ENCODE results near the gene UBE2G2.

Gene UBE2G2

DNA sequence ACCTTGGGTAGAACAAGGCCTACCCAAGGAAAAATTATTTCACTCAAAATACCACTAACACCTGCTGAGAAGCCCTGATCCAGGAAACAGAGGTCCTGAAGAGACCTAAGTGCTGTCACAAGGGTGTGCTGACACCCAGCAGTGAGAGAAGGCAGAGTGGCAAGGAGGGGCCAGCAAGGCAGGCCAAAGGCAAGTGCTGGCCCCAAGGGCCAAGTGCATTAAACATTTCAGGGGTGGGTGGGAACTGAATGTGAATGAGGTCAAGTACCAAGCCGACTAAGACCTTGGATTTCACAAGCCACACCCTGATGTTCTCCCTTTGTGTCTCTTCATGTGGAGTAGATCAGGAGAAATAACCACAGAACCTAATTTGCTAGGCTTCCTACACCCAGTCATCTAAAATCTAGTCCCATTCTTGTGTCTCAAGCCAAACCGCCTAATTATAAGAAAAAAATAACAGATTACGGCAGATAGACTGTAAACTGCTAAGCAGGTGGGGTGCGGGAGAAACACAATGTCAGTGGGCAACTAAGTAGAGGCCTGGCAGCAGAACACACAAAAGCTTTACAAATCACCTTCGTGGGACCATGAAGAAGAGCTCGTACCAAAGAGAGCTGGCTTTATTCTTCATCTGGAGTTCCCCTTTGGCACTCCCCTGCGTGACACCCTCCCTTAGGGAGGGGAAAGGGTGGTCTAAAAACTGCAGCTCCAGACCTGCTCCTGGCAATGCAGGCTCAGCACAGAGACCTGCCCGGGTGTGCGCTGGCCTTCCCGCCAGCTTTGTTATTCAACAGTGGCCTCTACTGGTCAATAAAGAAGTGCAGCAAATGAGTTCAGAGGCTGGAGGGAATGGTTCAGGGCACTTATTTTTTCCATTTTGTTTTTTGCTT, 8.7 kb downstream of the UBE2G2 start:
- no peaks in the 10 kb centered on the region for H3K9me3 ChIP-seq (ENCODE audit: control insufficient read depth, insufficient read depth, low read length)
- H3K4me1 ChIP-seq (ENCODE audit: control insufficient read depth, insufficient read depth, low read length): peaks cover 3% of the 10 kb centered on the region
- H3K9ac ChIP-seq (ENCODE audit: low read depth, low read length): no peak overlapping the region
- H3K27me3 ChIP-seq (ENCODE audit: control insufficient read depth, insufficient read depth, low read length): no peaks in the 10 kb centered on the region
- no peak overlapping the region for H3K4me3 ChIP-seq (ENCODE audit: low read depth, low read length)
- H3K36me3 ChIP-seq (ENCODE audit: control insufficient read depth, insufficient read depth, low read length): peaks cover 5% of the 10 kb centered on the region

DNA sequence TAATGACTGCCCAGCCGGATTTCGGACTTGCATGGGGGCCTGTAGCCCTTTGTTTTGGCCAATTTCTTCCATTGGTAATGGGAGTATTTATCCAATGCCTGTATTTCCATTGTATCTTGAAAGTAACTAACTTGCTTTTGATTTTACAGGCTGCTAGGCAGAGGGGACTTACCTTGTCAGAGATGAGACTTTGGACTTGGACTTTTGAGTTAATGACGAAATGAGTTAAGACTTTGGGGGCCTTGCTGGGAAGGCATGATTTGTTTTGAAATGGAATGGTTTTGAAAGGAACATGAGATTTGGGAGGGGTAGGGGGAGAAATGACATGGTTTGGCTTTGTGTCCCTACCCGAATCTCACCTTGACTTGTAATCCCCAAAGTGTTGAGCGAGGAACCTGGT, 9.6 kb downstream of the UBE2G2 start:
- peaks cover 5% of the 10 kb centered on the region for H3K36me3 ChIP-seq (ENCODE audit: control insufficient read depth, insufficient read depth, low read length)

DNA sequence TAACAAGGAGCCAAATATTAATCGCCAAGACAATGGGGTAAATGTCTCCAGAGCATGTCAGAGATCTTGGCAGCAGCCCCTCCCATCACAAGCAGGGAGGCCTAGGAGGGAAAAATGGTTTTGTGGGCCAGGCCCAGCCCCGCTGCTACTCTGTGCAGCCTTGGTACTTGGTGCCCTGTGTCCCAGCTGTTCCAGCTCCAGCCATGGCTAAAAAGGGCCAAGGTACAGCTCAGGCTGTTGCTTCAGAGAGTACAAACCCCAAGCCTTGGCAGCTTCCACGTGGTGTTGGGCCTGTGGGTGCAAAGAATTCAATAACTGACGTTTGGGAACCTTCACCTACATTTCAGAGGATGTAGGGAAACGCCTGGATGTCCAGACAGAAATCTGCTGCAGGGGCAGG, 10.4 kb downstream of the UBE2G2 start:
- Histone ChIP-seq H3K9me3 (ENCODE audit: control insufficient read depth, insufficient read depth, low read length) (no peaks in the 10 kb centered on the region), H3K36me3 (ENCODE audit: control insufficient read depth, insufficient read depth, low read length) (peaks cover 5% of the 10 kb centered on the region), H3K27me3 (ENCODE audit: control insufficient read depth, insufficient read depth, low read length) (no peaks in the 10 kb centered on the region), H3K9ac (ENCODE audit: low read depth, low read length) (no peak overlapping the region), H3K4me3 (ENCODE audit: low read depth, low read length) (no peak overlapping the region), H3K4me1 (ENCODE audit: control insufficient read depth, insufficient read depth, low read length) (no peaks in the 10 kb centered on the region)

More for the DNA sequence above, 9.6 kb downstream of the UBE2G2 start:
- no peaks in the 10 kb centered on the region for H3K27me3 ChIP-seq (ENCODE audit: control insufficient read depth, insufficient read depth, low read length)
- no peak overlapping the region for H3K9ac ChIP-seq (ENCODE audit: low read depth, low read length)
- H3K4me1 ChIP-seq (ENCODE audit: control insufficient read depth, insufficient read depth, low read length): peaks cover 2% of the 10 kb centered on the region
- H3K4me3 ChIP-seq (ENCODE audit: low read depth, low read length): no peak overlapping the region
- H3K9me3 ChIP-seq (ENCODE audit: control insufficient read depth, insufficient read depth, low read length): no peaks in the 10 kb centered on the region

DNA sequence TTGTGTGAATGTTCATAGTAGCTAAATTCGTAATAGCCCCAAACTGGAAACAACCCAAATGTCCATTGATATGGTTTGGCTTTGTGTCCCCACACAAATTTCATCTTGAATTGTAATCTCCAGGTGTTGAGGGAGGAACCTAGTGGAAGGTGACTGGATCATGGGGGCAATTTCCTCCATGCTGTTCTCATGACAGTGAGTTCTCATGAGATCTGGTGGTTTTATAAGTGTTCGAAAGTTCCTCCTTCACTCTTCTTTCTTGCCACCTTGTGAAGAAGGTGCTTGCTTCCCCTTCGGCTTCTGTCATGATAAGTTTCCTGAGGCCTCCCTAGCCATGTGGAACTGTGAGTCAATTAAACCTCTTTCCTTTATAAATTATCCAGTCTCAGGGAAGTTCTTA, 11.3 kb downstream of the UBE2G2 start:
- peaks cover 5% of the 10 kb centered on the region for H3K36me3 ChIP-seq (ENCODE audit: control insufficient read depth, insufficient read depth, low read length)
- H3K27me3 ChIP-seq (ENCODE audit: control insufficient read depth, insufficient read depth, low read length): no peaks in the 10 kb centered on the region
- no peak overlapping the region for H3K4me3 ChIP-seq (ENCODE audit: low read depth, low read length)
- no peaks in the 10 kb centered on the region for H3K9me3 ChIP-seq (ENCODE audit: control insufficient read depth, insufficient read depth, low read length)
- H3K9ac ChIP-seq (ENCODE audit: low read depth, low read length): no peak overlapping the region
- H3K4me1 ChIP-seq (ENCODE audit: control insufficient read depth, insufficient read depth, low read length): no peaks in the 10 kb centered on the region

DNA sequence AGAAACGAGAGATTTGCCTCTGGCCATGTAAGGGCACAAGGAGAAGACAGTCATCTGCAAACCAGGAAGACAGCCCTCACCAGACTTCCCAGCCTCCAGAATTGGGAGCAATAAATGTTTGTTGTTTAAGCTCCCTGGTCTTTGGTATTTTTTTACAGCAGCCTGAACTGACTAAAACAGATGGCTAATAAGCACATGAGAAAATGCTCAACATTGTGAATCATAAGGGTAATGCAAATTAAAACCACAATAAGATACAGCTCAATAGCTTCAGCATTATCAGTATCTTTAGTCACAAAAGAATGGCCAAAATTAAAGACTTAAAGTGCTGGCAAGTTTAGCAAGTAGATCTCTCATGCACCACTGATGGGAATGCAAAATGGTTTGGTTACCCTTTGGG, 11.7 kb downstream of the UBE2G2 start:
- Histone ChIP-seq H3K4me3 (ENCODE audit: low read depth, low read length) (no peak overlapping the region), H3K9ac (ENCODE audit: low read depth, low read length) (no peak overlapping the region), H3K4me1 (ENCODE audit: control insufficient read depth, insufficient read depth, low read length) (no peaks in the 10 kb centered on the region), H3K36me3 (ENCODE audit: control insufficient read depth, insufficient read depth, low read length) (peaks cover 8% of the 10 kb centered on the region), H3K27me3 (ENCODE audit: control insufficient read depth, insufficient read depth, low read length) (no peaks in the 10 kb centered on the region), H3K9me3 (ENCODE audit: control insufficient read depth, insufficient read depth, low read length) (no peaks in the 10 kb centered on the region)

DNA sequence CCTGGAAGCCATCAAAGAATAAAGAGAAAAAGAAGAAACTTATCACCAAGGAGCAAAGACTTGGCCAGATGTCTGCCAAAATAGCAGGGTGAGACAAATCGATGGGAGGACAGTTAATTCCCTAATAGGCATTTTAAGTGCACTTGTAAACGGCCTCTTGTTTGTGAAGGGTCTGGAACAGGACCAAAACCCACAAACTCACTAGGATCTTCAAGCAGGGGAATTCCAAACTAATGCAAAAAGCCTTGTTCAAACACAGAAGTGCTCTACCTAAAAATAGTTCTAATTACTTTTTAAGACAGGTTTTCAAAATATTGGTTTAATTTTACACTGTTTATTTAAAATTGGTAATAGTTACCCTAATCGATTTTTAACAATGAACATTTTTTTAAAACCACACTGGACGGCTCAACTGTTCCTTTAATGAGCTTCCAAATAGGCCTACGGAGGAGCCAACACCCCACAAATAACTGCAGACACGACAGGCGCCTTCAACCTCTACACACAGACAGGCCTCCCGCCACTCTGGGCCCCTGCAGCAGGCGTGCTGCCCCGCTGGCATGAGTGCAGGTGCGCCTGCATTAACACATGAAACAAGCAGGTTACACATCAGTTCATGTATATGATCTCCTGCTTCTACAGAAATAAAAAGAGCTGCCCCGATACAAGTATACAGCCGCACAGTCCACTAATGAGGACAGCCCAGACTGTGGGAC, 15.8 kb downstream of the UBE2G2 start:
- Histone ChIP-seq H3K4me1 (ENCODE audit: control insufficient read depth, insufficient read depth, low read length) (no peaks in the 10 kb centered on the region), H3K36me3 (ENCODE audit: control insufficient read depth, insufficient read depth, low read length) (peaks cover 3% of the 10 kb centered on the region), H3K9me3 (ENCODE audit: control insufficient read depth, insufficient read depth, low read length) (no peaks in the 10 kb centered on the region), H3K9ac (ENCODE audit: low read depth, low read length) (no peak overlapping the region), H3K27me3 (ENCODE audit: control insufficient read depth, insufficient read depth, low read length) (no peaks in the 10 kb centered on the region), H3K4me3 (ENCODE audit: low read depth, low read length) (no peak overlapping the region)

DNA sequence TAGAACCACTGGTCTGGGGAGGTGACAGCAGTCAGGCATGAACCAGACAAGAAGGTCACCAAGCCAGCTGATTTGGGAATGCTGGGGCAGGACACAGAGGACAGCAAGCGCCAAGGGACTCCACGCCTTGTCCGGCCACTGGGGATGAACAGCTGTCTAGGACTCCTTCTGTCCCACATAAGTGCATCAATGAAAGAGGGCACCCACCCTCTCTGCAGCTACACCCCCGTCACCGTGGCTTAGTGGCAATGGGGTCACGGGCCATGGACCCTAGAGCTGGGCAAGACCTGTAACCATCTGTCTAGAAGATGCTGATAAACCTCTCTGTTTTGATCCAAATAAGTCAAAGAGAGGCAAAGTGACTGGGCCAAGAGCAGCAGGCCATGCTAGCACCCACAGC, 16.8 kb downstream of the UBE2G2 start:
- Histone ChIP-seq H3K9ac (ENCODE audit: low read depth, low read length) (no peak overlapping the region), H3K9me3 (ENCODE audit: control insufficient read depth, insufficient read depth, low read length) (no peaks in the 10 kb centered on the region), H3K27me3 (ENCODE audit: control insufficient read depth, insufficient read depth, low read length) (no peaks in the 10 kb centered on the region), H3K4me1 (ENCODE audit: control insufficient read depth, insufficient read depth, low read length) (no peaks in the 10 kb centered on the region), H3K36me3 (ENCODE audit: control insufficient read depth, insufficient read depth, low read length) (peaks cover 3% of the 10 kb centered on the region), H3K4me3 (ENCODE audit: low read depth, low read length) (no peak overlapping the region)

DNA sequence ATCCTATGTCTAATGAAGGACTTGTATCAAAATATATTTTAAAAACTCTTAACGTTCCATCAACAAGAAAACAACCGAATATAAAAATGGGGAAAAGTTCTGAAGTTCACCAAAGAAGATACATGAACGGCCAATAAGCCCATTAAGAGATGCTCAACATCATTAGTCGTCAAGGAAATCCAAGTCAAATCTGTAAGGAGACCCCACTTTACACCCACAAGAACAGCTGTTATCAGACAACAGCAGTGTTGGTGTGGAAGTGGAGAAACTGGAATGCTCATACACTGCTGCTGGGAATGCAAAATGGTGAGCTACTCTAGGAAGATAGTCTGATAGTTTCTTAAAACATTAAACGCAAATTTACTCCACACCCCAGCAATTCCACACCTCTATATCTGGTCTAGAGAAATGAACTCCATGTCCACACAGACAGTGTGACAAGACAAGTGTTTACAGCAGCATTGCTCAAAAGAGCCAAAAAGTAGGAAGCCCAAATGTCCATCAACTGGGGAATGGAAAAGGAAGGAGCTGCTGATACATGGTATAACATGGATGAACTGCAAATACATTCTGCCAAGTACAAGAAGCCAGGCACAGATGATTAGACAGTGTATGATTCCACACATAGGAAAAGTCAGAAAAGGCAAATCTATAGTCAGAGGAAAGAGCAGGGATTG, 18.5 kb downstream of the UBE2G2 start:
- no peaks in the 10 kb centered on the region for H3K27me3 ChIP-seq (ENCODE audit: control insufficient read depth, insufficient read depth, low read length)
- H3K4me1 ChIP-seq (ENCODE audit: control insufficient read depth, insufficient read depth, low read length): no peaks in the 10 kb centered on the region
- H3K4me3 ChIP-seq (ENCODE audit: low read depth, low read length): no peak overlapping the region
- no peaks in the 10 kb centered on the region for H3K9me3 ChIP-seq (ENCODE audit: control insufficient read depth, insufficient read depth, low read length)
- peaks cover 3% of the 10 kb centered on the region for H3K36me3 ChIP-seq (ENCODE audit: control insufficient read depth, insufficient read depth, low read length)
- H3K9ac ChIP-seq (ENCODE audit: low read depth, low read length): no peak overlapping the region

DNA sequence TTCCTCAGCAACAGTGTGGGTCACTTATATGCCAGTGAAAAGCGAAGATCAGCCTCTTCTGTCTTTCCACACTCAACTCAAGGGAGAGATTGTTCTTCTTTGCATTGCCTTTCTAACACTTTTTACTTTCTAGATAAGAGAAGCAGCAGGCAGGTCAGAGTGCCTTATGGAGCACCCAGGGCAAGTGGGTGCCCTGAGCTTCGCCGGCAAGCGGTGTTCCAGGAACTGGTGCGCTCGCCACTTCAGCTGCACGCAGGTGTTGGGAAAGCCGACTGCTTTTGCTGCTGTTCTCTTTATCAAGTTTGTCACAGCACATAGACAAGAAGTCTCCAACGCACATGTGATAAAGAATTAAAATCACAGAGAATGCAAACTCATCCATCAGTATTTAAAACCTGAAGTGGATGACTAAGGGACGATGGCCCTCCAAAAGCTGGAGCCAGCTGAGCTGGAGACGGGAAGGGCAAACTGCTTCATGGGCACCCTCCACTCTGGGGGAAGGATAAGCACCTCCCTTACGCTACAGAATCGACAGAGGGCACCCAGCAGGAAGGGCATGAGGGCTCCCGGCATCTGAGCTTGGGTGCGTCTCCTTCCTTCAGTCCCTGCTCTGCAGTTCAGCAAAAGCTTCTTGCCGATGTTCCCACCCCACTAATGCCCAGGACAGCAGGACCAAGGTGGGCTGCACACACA, 20.7 kb downstream of the UBE2G2 start:
- Histone ChIP-seq H3K4me3 (ENCODE audit: low read depth, low read length) (no peak overlapping the region), H3K9ac (ENCODE audit: low read depth, low read length) (no peak overlapping the region), H3K27me3 (ENCODE audit: control insufficient read depth, insufficient read depth, low read length) (no peaks in the 10 kb centered on the region), H3K4me1 (ENCODE audit: control insufficient read depth, insufficient read depth, low read length) (no peaks in the 10 kb centered on the region), H3K9me3 (ENCODE audit: control insufficient read depth, insufficient read depth, low read length) (no peaks in the 10 kb centered on the region), H3K36me3 (ENCODE audit: control insufficient read depth, insufficient read depth, low read length) (peaks cover 3% of the 10 kb centered on the region)

DNA sequence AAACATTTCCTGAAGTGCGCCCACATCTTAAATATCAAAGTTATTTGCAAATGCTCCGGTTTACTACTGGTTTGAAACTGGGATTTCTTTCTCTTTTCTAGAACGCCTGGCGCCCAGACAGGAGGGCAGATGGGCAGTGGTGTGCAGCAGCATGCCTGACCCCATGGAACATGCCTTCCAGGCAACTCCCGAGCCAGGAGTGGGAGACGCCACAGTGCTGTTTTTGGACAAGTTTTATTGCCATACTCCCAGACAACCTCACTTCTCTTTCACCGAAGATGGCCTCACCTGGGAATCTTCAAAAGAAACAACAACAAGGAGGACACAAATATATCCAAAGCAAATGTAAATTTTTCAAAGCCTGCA, 21.5 kb downstream of the UBE2G2 start:
- Histone ChIP-seq H3K9ac (ENCODE audit: low read depth, low read length) (no peak overlapping the region), H3K27me3 (ENCODE audit: control insufficient read depth, insufficient read depth, low read length) (no peaks in the 10 kb centered on the region), H3K4me1 (ENCODE audit: control insufficient read depth, insufficient read depth, low read length) (no peaks in the 10 kb centered on the region), H3K36me3 (ENCODE audit: control insufficient read depth, insufficient read depth, low read length) (peaks cover 1% of the 10 kb centered on the region), H3K9me3 (ENCODE audit: control insufficient read depth, insufficient read depth, low read length) (no peaks in the 10 kb centered on the region), H3K4me3 (ENCODE audit: low read depth, low read length) (no peak overlapping the region)

DNA sequence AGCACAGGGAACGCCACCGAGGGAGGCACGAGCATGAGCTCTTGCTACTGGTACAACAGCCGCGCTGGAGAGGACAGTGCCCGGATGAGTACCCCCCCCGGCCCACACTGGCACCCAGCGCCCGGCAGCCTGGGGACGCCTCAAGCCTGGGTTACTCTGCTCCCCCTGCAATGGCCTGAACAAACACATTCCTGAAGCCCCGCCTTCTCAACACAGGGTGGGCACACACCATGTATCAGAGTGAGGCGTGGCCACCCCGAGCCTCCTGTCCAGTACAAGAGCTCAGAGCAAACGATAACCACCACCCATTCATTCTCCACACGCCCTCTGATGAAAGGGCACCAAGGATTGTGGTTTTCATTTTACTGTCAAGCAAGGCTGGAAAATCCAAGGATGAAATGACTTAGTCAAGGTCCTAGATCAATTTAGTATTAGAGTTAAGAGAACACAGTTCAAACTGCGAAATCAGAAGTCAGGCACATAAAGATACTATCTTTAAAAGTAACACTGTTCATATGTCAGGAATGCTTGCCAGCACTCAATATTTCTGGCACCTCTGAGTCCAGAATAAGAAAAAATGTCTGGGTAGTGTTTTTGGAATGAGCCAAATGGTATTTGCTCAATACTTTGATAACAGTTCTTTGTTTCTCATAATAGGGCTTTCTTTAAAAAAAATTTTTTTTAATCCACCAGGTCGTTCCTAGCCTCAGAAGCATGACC, 22.0 kb downstream of the UBE2G2 start:
- no peak overlapping the region for H3K9ac ChIP-seq (ENCODE audit: low read depth, low read length)
- no peaks in the 10 kb centered on the region for H3K9me3 ChIP-seq (ENCODE audit: control insufficient read depth, insufficient read depth, low read length)
- no peak overlapping the region for H3K4me3 ChIP-seq (ENCODE audit: low read depth, low read length)
- no peaks in the 10 kb centered on the region for H3K4me1 ChIP-seq (ENCODE audit: control insufficient read depth, insufficient read depth, low read length)
- no peaks in the 10 kb centered on the region for H3K27me3 ChIP-seq (ENCODE audit: control insufficient read depth, insufficient read depth, low read length)
- peaks cover 3% of the 10 kb centered on the region for H3K36me3 ChIP-seq (ENCODE audit: control insufficient read depth, insufficient read depth, low read length)

Measured in iPS-15b (cell line).